ENCODE results near the gene TIMM17A.

Gene TIMM17A

GRCh38 chr1:201982082-201982622 lies 26.8 kb downstream of the TIMM17A start:
- DNase-seq (ENCODE audit: low read depth, low spot score): no peak
- peak overlapping the region; percentile 78 for H3K27ac ChIP-seq

GRCh38 chr1:201982623-201983379 lies 27.5 kb downstream of the TIMM17A start, which contains the start of gene RNPEP:
TSS of gene RNPEP (plus strand) at chr1:201982648. CDS start at chr1:201982667, 19 bp downstream.
- H3K27ac ChIP-seq: peak within 1 kb of the TSS; percentile 78
- no peak for DNase-seq (ENCODE audit: low read depth, low spot score)

DNA sequence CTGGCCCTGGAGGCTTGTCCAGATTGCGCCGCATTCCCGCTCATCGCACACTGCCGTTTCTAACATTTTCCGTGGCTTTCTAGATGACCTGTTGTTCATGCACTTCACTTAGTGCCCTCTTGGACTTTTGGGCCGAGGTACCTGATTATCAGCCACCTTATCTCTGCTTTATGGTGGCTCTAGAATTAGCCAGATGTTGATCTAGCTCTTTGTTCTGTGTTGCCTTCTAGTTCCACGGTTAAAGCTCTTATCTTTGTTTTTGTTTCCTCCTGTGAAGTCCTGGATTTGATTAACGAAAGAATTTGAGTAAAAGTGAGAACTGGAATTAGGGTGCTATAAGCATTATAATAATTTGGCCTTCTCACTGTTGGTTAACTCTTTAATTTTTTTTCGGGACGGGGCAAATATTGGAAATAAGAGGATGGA lies 28.1 kb downstream of the TIMM17A start:
- DNase-seq (ENCODE audit: low read depth, low spot score): no peak
- peak overlapping the region; percentile 78 for H3K27ac ChIP-seq

DNA sequence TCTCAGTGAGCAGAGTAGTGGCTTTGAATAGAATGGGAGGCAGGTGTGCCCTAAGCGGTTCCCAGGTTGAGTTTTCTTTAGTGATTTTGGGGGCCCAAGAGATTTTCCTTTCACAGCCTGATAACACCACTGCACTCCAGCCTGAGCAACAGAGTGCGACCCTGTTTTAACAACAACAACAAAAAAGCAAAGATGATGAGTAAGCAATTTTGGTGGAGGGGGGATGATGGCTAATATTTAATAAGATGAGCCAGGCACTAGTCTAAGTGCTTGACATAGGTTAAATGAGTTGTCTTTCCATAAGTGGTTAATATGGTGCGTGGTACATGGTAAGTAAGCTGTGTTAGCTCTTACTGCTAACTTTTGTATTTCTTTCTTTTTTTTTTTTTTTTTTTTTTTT lies 29.1 kb downstream of the TIMM17A start:
- H3K27ac ChIP-seq: no peak overlapping the region
- DNase-seq (ENCODE audit: low read depth, low spot score): no peak

DNA sequence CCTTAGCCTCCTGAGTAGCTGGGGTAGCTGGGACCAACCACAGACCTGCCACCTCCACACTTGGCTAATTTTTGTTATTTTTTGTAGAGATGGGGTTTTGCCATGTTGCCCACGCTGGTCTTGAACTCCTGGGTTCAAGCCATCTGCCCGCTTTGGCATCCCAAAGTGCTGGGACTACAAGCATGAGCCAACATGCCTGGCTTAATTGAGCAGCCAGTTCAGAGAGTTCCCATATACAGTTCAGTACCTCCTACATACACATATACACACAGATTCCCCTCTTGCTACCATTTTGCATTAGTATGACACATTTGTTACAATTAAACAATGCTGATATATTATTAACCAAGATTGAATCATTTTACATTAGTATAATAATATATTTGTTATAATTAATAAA lies 30.1 kb downstream of the TIMM17A start:
- peak overlapping the region; percentile 78 for H3K27ac ChIP-seq
- no peak for DNase-seq (ENCODE audit: low read depth, low spot score)

DNA sequence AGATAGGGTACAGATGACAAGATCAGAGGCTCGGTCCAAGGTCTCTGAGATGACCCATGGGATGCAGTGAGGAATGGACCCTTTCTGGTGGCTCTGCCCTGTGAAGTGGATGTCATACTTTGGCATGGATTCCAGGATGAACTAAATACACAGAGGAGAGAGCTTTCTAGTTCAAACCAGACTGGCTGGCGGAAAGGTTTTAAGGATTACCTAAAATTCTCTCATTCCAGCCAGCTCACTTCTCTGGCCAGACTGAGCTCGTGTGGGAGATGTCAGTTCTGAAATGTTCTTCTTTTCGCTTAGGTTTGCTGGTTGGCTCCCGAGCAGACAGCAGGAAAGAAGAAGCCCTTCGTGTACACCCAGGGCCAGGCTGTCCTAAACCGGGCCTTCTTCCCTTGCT lies 33.3 kb downstream of the TIMM17A start:
- DNase-seq (ENCODE audit: low read depth, low spot score): no peak
- no peak overlapping the region for H3K27ac ChIP-seq

DNA sequence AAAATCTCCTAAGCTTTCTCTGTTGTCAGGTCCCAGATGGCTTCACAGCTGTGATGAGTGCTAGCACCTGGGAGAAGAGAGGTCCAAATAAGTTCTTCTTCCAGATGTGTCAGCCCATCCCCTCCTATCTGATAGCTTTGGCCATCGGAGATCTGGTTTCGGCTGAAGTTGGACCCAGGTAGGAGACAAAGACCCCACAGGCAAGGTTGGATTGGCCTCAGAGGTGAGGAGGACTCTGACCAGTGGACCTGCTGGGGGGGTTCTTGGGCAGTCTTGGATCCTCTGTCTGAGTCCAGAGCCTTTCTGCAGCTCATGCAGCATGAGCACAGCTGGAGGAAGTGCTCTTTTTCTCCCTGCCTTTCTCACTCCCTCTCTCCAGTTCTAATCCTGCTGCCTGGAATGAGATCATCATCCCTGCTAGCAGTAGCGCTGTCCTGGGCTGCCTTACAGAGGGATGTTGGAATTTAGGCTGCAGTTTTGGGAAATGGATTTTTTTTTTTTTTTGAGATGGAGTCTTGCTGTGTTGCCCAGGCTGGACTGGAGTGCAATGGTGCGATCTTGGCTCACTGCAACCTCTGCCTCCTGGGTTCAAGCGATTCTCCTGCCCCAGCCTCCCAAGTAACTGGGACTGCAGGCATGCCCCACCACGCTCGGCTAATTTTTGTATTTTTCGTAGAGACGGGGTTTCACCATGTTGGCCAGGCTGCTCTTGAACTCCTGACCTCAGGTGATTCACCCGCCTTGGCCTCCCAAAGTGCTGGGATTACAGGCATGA lies 34.2 kb downstream of the TIMM17A start:
- DNase-seq (ENCODE audit: low read depth, low spot score): no peak
- no peak overlapping the region for H3K27ac ChIP-seq

- no peak for DNase-seq (ENCODE audit: low read depth, low spot score)
- H3K27ac ChIP-seq: no peak overlapping the region
Measured at GRCh38 chr1:201990427-201990826, 35.1 kb downstream of the TIMM17A start.

GRCh38 chr1:201999625-202000238 lies 44.4 kb downstream of the TIMM17A start:
- DNase-seq (ENCODE audit: low read depth, low spot score): no peak
- H3K27ac ChIP-seq: no peak overlapping the region

- no peak overlapping the region for H3K27ac ChIP-seq
Measured at GRCh38 chr1:202002507-202002906, 47.2 kb downstream of the TIMM17A start.

DNA sequence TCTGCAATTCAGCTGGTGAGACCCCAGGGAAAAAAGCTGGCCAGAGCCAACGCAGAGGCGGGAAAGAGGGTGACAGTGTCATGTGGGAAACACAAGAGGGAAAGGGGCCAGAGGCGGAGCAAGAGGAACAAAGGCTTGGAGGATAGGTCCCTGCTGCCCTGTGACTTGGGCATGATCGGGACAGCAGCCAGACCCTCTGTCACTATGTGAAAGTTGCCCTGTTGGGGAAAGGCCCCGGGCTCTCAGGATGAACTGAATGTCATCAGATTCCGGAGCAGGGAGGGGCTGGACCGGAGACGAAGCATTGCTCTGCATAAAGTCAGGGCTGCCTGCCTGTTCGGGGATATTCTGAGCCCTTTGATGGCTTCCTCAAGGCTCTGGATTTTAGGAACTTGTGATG lies 49.4 kb downstream of the TIMM17A start:
- no peak overlapping the region for H3K27ac ChIP-seq
- DNase-seq (ENCODE audit: low read depth, low spot score): no peak

More at GRCh38 chr1:202002507-202002906, 47.2 kb downstream of the TIMM17A start:
- DNase-seq (ENCODE audit: low read depth, low spot score): no peak

DNA sequence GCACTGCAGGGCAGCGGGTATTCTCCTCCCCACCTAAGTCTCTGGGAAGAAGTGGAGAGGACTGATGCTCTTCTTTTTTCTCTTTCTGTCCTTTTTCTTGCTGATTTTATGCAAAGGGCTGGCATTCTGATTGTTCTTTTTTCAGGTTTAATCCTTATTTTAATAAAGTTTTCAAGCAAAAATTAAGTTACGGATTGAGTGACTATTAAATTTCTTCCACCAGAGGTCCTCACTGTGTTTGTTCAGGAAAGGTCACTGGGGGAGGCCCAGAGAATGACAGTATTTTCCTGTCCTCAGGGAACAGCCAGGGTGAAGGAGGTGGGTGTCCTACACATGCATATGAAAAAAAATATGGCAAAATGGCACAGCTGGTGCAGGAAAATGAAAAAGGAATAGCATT lies 50.7 kb downstream of the TIMM17A start:
- no peak for DNase-seq (ENCODE audit: low read depth, low spot score)
- no peak overlapping the region for H3K27ac ChIP-seq

DNA sequence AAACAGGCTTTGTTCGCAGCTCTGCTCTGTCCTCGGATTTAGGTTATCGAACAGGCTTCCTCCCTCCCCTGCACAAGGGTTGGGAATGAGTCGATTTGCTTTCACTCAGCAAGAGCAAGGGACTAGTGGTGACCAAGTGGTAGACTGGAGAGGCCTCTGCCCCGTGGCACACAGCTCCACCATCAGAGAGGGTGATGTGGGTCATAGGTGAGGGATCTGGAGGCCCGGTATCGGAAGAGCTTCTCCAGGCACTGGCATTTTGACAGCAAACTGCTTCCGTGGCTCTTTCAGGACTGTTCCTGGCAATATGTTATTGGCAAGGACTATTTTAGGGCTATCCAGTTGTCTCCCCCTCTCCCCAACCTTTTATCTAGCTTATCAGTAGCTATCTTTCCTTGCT lies 52.0 kb downstream of the TIMM17A start:
- no peak for DNase-seq (ENCODE audit: low read depth, low spot score)
- H3K27ac ChIP-seq: peak overlapping the region; percentile 76

DNA sequence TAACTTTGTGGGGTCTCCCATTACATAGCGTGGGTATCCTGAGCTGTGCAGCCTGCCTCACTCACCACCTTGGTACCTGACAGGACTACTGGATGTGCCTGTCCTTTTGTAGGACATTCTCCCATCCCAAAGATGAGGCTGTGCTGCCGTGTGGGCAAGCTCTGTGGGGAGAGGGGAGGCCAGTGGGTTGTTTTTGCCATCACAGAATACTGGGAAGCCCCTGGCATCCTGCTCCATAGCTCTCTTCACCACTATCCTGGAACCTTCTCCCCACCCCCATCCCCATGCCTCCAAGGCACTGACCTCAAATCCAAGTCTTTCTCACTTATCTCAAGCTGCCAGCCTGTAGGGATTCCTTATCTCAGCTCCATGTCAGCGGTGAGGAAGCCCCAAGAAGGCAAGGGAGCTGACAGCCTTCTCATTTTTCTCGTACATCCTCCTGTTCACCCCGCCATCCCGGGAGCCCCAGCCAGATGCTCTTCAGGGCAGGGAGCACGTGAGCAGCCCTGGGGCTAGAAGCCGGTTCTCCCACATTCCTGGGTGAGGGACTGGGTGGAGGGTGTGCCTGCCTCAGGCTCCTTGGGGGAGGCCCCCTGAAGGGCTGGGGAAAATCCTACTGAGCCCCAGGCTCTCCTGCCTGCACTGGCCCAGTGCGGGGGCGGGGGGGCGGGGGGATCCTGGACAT lies 52.6 kb downstream of the TIMM17A start:
- peak; percentile 52 for DNase-seq (ENCODE audit: low read depth, low spot score)
- peak overlapping the region; percentile 76 for H3K27ac ChIP-seq

DNA sequence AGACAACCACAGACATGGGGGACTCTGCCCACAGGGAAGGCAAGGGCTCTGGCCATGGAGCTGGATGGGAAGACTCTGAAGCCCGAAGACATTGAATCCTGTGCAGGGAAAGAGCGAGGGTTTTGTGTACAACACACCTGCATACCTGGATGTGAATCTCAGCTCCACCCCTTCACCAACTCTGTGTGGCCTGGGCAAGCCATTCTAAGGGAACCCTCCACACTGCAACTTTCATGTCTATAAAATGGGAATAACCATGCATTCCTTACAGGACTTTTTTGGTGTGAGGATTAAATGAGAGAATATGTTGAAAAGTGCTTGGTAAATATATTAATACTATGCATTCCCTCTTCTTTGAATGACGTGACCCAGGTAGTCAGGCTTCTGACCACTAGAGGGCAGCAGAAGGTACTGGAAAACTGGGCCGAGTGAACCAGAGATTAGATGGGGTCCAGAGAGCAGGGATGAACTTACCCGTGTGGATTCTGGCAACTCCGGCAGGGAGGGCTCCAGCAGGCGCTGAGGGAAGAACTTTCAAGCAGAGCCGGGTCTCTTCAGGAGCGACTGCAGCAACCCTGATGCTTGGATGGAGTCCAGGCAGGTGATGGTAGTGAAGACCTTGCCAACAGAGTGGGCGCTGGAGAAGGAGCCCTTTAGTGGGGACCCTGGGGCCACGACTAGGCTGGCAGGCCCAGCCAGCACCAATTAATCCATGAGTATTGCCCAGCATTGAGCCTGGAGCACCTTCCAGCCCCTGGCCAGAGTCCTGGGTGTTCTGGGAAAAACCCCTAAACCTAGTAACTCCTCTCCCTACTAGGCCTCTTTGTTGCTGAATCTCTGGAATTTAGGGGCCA lies 54.2 kb downstream of the TIMM17A start:
- DNase-seq (ENCODE audit: low read depth, low spot score): no peak
- H3K27ac ChIP-seq: peak overlapping the region; percentile 76

DNA sequence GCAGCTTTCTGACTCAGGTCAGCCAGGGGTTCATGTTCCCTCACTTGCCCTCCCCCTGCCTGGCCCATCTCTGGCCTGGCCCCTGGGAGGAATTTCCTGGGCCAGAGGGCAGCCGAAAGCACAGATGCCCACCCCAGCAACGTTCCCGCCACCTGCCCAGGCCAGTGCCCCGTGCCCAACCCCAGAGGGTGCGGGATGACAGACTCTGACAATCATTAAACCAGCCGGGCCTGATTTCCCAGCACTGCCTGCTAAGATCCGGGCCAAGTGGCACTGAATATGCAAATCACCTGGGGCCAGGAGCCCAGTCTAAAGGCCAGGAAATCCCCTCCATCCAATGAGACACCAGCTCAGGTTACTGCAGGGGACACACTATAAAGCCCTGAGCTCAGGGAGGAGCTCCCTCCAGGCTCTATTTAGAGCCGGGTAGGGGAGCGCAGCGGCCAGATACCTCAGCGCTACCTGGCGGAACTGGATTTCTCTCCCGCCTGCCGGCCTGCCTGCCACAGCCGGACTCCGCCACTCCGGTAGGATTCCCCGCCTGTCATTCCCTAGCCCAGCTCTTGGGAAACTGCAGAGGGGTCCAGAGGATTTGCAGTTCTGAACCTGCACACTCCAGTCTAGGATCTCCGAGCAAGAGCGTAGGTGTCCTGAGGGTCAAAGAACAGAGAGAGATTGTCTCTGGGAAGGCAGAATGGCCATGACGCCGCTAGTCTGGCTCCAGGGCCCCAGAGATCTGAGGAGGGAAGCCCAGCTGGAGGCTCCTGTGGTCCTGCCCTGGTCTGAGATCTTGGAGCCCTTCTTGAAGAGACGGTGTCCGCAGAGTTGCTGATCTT lies 55.1 kb downstream of the TIMM17A start, which contains the start of gene ELF3:
TSS of gene ELF3 (plus strand) at position 408 of the 836 bp plus-strand sequence. CDS start 550 bp downstream, outside the sequence.
- peak within 1 kb of the TSS; percentile 76 for H3K27ac ChIP-seq
- peak; percentile 87 for DNase-seq (ENCODE audit: low read depth, low spot score)

DNA sequence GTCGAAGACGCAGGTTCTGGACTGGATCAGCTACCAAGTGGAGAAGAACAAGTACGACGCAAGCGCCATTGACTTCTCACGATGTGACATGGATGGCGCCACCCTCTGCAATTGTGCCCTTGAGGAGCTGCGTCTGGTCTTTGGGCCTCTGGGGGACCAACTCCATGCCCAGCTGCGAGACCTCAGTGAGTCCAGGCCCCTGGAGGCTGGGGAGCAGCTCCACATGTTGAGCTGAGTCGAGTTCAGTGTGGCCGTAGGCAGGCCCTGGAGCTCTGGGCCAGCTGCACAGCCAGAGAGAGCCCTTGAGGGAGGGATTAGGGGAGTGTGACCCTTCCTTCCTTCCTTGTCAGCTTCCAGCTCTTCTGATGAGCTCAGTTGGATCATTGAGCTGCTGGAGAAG lies 56.7 kb downstream of the TIMM17A start:
- DNase-seq (ENCODE audit: low read depth, low spot score): no peak
- H3K27ac ChIP-seq: peak overlapping the region; percentile 76

All from epithelial cell of prostate (primary cell).